ENCODE results near the gene TPD52L2. TPM values are rescaled to one million over a fixed set of nuclear protein-coding genes. Genes with fewer than 3 reads are reported as not detected.

TPD52L2 gene
- total and polyA plus RNA-seq, 2 donors: 53.7 to 132 TPM

GRCh38 chr20:63829945-63830835, 34.9 kb upstream of the TPD52L2 start:
- DNase-seq (ENCODE audit: extremely low spot score): no peak
- no peaks in the 10 kb centered on the region for H3K4me1 ChIP-seq (ENCODE audit: insufficient read depth)
- peak overlapping the region; percentile 85 for H3K4me3 ChIP-seq (ENCODE audit: low read depth, low read length)
- H3K36me3 ChIP-seq (ENCODE audit: insufficient read depth): no peaks in the 10 kb centered on the region
- WGBS: under 1% methylated on average over 99 of the region's 99 CpGs
- H3K27ac ChIP-seq (ENCODE audit: low read depth): no peak overlapping the region

GRCh38 chr20:63830841-63831588, 34.1 kb upstream of the TPD52L2 start, which contains the start of gene ZBTB46:
ZBTB46 (minus strand) TSS chr20:63831264; CDS start chr20:63790757, 40,507 bp downstream.
- no peaks in the 10 kb centered on the region for H3K36me3 ChIP-seq (ENCODE audit: insufficient read depth)
- no peak for DNase-seq (ENCODE audit: extremely low spot score)
- WGBS: under 1% methylated on average over 141 of the region's 147 CpGs
- H3K4me1 ChIP-seq (ENCODE audit: insufficient read depth): no peaks in the 10 kb centered on the region
- H3K4me3 ChIP-seq (ENCODE audit: low read depth, low read length): peak within 1 kb of the TSS; percentile 85
- peak within 1 kb of the TSS; percentile 48 for H3K27ac ChIP-seq (ENCODE audit: low read depth)

DNA sequence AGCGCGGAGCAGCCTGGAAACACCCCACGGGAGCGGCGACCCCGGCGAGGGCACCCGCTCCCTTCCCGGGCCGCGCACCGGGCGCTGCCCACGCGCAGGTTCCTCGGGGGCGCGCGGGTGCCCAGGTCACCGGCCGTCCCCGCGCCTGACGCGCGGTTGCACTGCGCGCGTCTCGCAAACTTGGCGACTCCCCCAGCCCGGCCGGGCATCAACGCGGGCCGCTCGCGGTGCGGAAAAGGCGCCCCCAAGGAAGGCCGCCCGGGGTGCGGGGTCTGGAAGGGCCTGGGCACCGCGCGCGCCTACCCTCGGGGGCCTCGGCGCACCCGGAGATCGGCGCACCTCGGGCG, 33.5 kb upstream of the TPD52L2 start:
- Histone ChIP-seq H3K4me3 (ENCODE audit: low read depth, low read length) (peak overlapping the region; percentile 85), H3K4me1 (ENCODE audit: insufficient read depth) (no peaks in the 10 kb centered on the region), H3K36me3 (ENCODE audit: insufficient read depth) (no peaks in the 10 kb centered on the region), H3K27ac (ENCODE audit: low read depth) (peak overlapping the region; percentile 48)
- DNase-seq (ENCODE audit: extremely low spot score): no peak
- WGBS: under 1% methylated on average over 55 of the region's 55 CpGs

GRCh38 chr20:63831993-63832686, 32.9 kb upstream of the TPD52L2 start:
- Histone ChIP-seq H3K27ac (ENCODE audit: low read depth) (peak overlapping the region; percentile 48), H3K4me3 (ENCODE audit: low read depth, low read length) (peak overlapping the region; percentile 85), H3K36me3 (ENCODE audit: insufficient read depth) (no peaks in the 10 kb centered on the region), H3K4me1 (ENCODE audit: insufficient read depth) (no peaks in the 10 kb centered on the region)
- DNase-seq (ENCODE audit: extremely low spot score): no peak
- 14% methylated on average over 76 of the region's 76 CpGs for WGBS

DNA sequence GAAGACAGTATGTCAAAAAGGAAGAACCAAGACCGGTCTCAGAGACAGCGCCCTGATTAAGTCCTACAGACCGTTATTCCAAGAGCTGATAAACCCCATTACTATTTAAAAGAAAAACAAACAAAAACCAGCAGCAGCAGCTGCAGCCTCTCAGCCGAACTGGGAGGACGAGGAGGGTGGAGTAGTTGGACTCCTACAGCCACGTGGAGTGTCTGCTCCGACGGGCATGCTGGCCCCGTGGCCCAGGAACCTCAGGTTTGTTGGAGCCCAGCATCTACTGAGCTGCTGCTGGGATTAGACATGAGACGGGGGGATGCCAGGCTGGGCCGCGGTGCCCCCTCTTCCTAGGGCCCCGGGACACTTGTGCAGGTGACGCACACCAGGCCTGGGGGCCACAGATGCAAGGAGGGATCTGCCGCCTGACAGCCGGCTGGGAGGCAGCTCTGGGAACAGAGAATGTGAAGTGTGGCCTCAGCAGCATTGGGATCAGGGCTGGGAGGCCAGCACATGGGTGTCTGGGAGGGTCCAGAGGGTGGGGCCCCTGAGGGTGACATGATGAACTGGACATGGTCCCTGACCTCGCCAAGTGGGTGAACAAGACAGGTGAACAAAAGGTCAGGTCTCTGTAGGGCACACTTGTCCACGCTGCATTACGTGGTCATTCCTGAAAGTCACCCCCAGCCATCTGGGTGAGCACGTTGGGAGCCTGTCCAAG, 31.1 kb upstream of the TPD52L2 start:
- WGBS: 70% methylated on average over 20 of the region's 20 CpGs
- H3K27ac ChIP-seq (ENCODE audit: low read depth): no peak overlapping the region
- no peak for DNase-seq (ENCODE audit: extremely low spot score)
- H3K4me3 ChIP-seq (ENCODE audit: low read depth, low read length): no peak overlapping the region
- H3K36me3 ChIP-seq (ENCODE audit: insufficient read depth): no peaks in the 10 kb centered on the region
- H3K4me1 ChIP-seq (ENCODE audit: insufficient read depth): no peaks in the 10 kb centered on the region

GRCh38 chr20:63834491-63834880, 30.6 kb upstream of the TPD52L2 start:
- Histone ChIP-seq H3K36me3 (ENCODE audit: insufficient read depth) (no peaks in the 10 kb centered on the region), H3K4me1 (ENCODE audit: insufficient read depth) (no peaks in the 10 kb centered on the region), H3K4me3 (ENCODE audit: low read depth, low read length) (no peak overlapping the region), H3K27ac (ENCODE audit: low read depth) (no peak overlapping the region)
- 87% methylated on average over 9 of the region's 9 CpGs for WGBS
- DNase-seq (ENCODE audit: extremely low spot score): no peak

DNA sequence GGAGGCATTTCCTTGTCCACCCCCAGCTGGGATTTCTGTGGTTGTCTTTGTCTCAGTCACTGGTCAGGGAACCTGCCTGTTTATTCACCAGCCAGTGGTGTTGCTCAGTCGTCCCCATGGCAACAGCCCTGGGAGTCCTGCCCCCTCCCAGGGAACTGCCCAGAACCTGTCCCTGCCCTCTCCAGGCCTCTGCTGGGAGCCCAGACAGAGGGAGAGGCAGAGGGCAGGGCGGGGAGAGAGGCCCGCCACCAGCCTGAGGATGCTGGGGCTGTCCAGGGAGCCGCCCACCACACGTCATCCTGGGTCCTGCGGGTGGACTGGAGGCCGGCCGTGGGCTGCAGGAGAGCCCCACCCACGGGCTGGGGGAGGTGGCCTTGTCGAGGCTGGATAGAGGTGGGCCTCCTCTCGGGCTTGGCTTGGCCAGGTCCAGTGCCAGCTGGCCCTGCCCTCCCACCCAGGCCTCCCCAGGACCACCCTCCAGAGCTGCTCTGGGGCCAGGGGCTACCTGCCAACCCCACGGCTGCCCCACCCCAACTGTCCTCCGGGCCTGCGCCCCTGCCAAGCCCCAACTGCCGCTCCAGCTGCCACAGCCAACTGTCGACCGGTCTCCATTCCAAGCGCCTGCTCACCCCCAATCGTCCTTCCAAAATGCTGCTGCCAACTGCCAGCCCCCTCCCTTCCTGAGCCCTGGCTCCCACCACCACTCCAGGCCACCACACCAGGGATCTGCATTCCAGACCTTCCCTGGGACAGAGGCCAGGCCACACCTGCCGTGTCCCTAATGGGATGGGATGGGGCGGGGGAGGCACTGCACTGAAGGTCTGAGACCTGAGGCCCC, 29.8 kb upstream of the TPD52L2 start:
- peak; percentile 78 for DNase-seq (ENCODE audit: extremely low spot score)
- Histone ChIP-seq H3K27ac (ENCODE audit: low read depth) (peak overlapping the region; percentile 38), H3K4me1 (ENCODE audit: insufficient read depth) (no peaks in the 10 kb centered on the region), H3K36me3 (ENCODE audit: insufficient read depth) (no peaks in the 10 kb centered on the region), H3K4me3 (ENCODE audit: low read depth, low read length) (no peak overlapping the region)
- 29% methylated on average over 21 of the region's 21 CpGs for WGBS

GRCh38 chr20:63836458-63837344, 28.4 kb upstream of the TPD52L2 start:
- no peaks in the 10 kb centered on the region for H3K4me1 ChIP-seq (ENCODE audit: insufficient read depth)
- DNase-seq (ENCODE audit: extremely low spot score): no peak
- no peak overlapping the region for H3K27ac ChIP-seq (ENCODE audit: low read depth)
- 81% methylated on average over 27 of the region's 27 CpGs for WGBS
- H3K4me3 ChIP-seq (ENCODE audit: low read depth, low read length): no peak overlapping the region
- H3K36me3 ChIP-seq (ENCODE audit: insufficient read depth): no peaks in the 10 kb centered on the region

DNA sequence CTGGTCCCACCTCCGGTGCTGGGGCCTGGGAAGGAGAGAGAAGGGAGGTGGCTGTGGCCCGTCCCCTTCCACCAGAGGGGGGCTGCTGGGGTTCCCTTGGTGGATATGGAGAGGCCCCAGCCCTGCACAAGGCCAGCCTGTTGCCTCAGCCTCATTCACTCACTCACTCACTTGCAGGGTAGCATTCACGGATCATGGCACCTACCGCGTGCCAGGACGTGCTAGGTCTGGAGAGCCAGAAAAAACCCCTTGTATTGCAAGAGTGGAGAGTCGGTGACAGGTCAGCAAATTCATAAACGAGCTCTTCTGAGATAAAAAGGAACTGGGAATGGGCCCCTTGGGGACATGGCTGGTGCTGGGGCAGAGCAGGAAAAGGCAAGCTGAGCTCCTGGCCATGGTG, 27.6 kb upstream of the TPD52L2 start:
- no peak for DNase-seq (ENCODE audit: extremely low spot score)
- Histone ChIP-seq H3K36me3 (ENCODE audit: insufficient read depth) (no peaks in the 10 kb centered on the region), H3K4me1 (ENCODE audit: insufficient read depth) (no peaks in the 10 kb centered on the region), H3K27ac (ENCODE audit: low read depth) (no peak overlapping the region), H3K4me3 (ENCODE audit: low read depth, low read length) (no peak overlapping the region)
- WGBS: 51% methylated on average over 8 of the region's 8 CpGs

- Histone ChIP-seq H3K36me3 (ENCODE audit: insufficient read depth) (no peaks in the 10 kb centered on the region), H3K4me3 (ENCODE audit: low read depth, low read length) (no peak overlapping the region), H3K27ac (ENCODE audit: low read depth) (no peak overlapping the region), H3K4me1 (ENCODE audit: insufficient read depth) (no peaks in the 10 kb centered on the region)
- WGBS: 83% methylated on average over 13 of the region's 13 CpGs
- DNase-seq (ENCODE audit: extremely low spot score): no peak
Measured at GRCh38 chr20:63839620-63840019, 25.4 kb upstream of the TPD52L2 start.

DNA sequence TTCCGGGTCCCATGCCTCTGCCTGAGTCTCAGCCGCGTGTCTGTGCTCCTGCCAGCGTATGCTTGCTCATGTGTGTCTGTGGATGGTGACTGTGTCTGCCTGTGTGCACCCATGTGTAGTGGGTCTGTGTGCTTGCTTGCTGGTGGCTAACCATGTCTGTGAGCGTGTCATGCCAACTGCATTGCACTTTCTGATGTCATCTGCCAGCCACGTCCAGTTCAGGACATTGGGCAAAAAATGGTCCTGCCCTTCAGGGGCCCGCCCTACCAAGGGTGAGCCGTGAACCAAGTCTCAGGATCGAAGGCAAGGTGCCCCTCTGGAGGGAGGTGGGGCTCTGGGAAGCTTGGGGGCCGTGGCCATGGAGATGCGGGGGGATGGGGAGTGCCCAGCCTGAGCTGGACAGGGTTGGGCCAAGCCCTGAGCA, 24.7 kb upstream of the TPD52L2 start:
- Histone ChIP-seq H3K4me3 (ENCODE audit: low read depth, low read length) (no peak overlapping the region), H3K4me1 (ENCODE audit: insufficient read depth) (no peaks in the 10 kb centered on the region)
- 84% methylated on average over 11 of the region's 11 CpGs for WGBS

DNA sequence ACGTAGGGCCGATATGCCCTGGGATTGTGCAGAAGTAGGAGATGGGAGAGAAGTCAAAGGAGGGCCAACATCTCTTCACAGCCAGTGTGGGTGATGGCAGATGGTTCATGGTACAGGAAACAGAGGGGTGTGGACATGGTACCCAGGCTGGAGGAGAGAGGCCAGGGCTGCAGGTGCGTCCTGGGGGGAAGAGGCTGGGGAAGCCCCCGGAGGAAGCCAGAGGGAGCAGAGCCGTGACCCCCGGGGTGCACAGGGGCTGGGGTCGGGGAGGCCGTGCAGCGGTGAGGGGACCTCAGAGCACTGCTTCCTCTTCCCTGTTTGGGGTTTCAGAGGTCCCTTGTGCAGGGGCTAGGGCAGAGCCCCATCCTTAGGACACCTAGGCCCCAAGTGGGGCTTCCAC, 22.8 kb upstream of the TPD52L2 start:
- no peak overlapping the region for H3K4me3 ChIP-seq (ENCODE audit: low read depth, low read length)
- no peaks in the 10 kb centered on the region for H3K36me3 ChIP-seq (ENCODE audit: insufficient read depth)
- no peaks in the 10 kb centered on the region for H3K4me1 ChIP-seq (ENCODE audit: insufficient read depth)
- WGBS: 78% methylated on average over 9 of the region's 9 CpGs
- no peak for DNase-seq (ENCODE audit: extremely low spot score)
- no peak overlapping the region for H3K27ac ChIP-seq (ENCODE audit: low read depth)

More for the DNA sequence above, 24.7 kb upstream of the TPD52L2 start:
- no peak for DNase-seq (ENCODE audit: extremely low spot score)
- Histone ChIP-seq H3K36me3 (ENCODE audit: insufficient read depth) (no peaks in the 10 kb centered on the region), H3K27ac (ENCODE audit: low read depth) (no peak overlapping the region)
